K562 (cell line): ENCODE data around the gene GRIA2.

Experiments
- CHD2 ChIP-seq: IDR thresholded peaks from 2 replicates; pipeline ENCODE4 v1.6.1; 2011; ENCODE audit warnings: low read depth, low read length
- ELF4 ChIP-seq: fragments of 450-650 bp; formaldehyde crosslinking; IDR thresholded peaks from 2 replicates; pipeline ENCODE4 v1.4.0; 2022; ENCODE audit warnings: missing genetic modification characterization
- EP300 ChIP-seq: IDR thresholded peaks from 2 replicates; pipeline ENCODE4 v1.6.1; 2012; ENCODE audit warnings: low read length, improper control_type of control experiment
- FOS ChIP-seq: IDR thresholded peaks from 3 replicates; pipeline ENCODE4 v1.6.1; 2011; ENCODE audit not compliant: insufficient read length; ENCODE audit errors: extremely low read depth
- FOXA3 ChIP-seq, 2 experiments: fragments of 450-650 bp in 1 of 2; sonication (generic) in 1 of 2; formaldehyde crosslinking; IDR thresholded peaks in 1 of 2; conservative IDR thresholded peaks in 1 of 2; 2 replicates each; pipeline versions ENCODE4 v1.4.0 to v1.8.0; 2020 to 2022; ENCODE audit warnings: mild to moderate bottlenecking in 2 of 2, missing genetic modification reagents in 1 of 2
- MAZ ChIP-seq, 2 experiments: fragments of 450-650 bp in 1 of 2; sonication (generic) in 1 of 2; formaldehyde crosslinking; IDR thresholded peaks in 1 of 2; conservative IDR thresholded peaks in 1 of 2; 2 replicates each; pipeline versions ENCODE4 v1.4.0 to v1.5.0; 2020; ENCODE audit warnings: mild to moderate bottlenecking in 1 of 2, missing genetic modification reagents in 1 of 2
- POLR2AphosphoS5 ChIP-seq: IDR thresholded peaks from 2 replicates; pipeline ENCODE4 v1.6.1; 2011; ENCODE audit warnings: mild to moderate bottlenecking, low read depth, low read length, moderate library complexity; ENCODE audit not compliant: control insufficient read depth, insufficient read depth
- SP2 ChIP-seq: IDR thresholded peaks from 2 replicates; pipeline ENCODE4 v1.6.1; 2011; ENCODE audit warnings: mild to moderate bottlenecking, low read depth, low read length, moderate library complexity; ENCODE audit not compliant: poor library complexity, severe bottlenecking; ENCODE audit errors: extremely low read depth
- ZNF785 ChIP-seq: fragments of 250-450 bp; sonication (Bioruptor Pico); IDR thresholded peaks from 2 replicates; pipeline ENCODE4 v1.4.0; 2020; ENCODE audit warnings: mild to moderate bottlenecking
- TF ChIP-seq, protein P1 (sequence below), 2 experiments: IDR thresholded peaks; 2 replicates each; pipeline ENCODE4 v1.6.1; 2011; ENCODE audit warnings: borderline replicate concordance in 1 of 2, control low read depth in 1 of 2, low read depth in 1 of 2, low read length in 1 of 2, mild to moderate bottlenecking in 1 of 2, mixed read lengths in 1 of 2, moderate library complexity in 1 of 2; ENCODE audit not compliant: insufficient read depth in 1 of 2, insufficient read length in 1 of 2, poor library complexity in 1 of 2, severe bottlenecking in 1 of 2; ENCODE audit errors: extremely low read depth in 1 of 2
- TF ChIP-seq, protein P2 (sequence below): fragments of 250-450 bp; sonication (Bioruptor Pico); IDR thresholded peaks from 2 replicates; pipeline ENCODE4 v1.8.0; 2021; ENCODE audit warnings: borderline replicate concordance, mild to moderate bottlenecking, moderate library complexity; ENCODE audit not compliant: poor library complexity, severe bottlenecking
- TF ChIP-seq, protein P3 (sequence below), 3 experiments: IDR thresholded peaks in 2 of 3; conservative IDR thresholded peaks in 1 of 3; 2 replicates each; pipeline ENCODE4 v1.5.1; 2011 to 2012; ENCODE audit warnings: low read length in 3 of 3, mild to moderate bottlenecking in 3 of 3, control low read depth in 2 of 3, improper control_type of control experiment in 1 of 3, inconsistent platforms in 1 of 3, low read depth in 1 of 3, mixed read lengths in 1 of 3, moderate library complexity in 1 of 3; ENCODE audit not compliant: insufficient read depth in 2 of 3

GRCh38 chr4:157304769-157305168 lies 84.2 kb downstream of the GRIA2 start:
- TF ChIP-seq FOXA3 (CRISPR knock-in tag; conservative IDR thresholded peaks at IDR 0.05 in 1 of 2, IDR thresholded peaks at IDR 0.05 in 1 of 2) (no peak), FOS (no peak), CHD2 (no peak), ZNF785 (CRISPR knock-in tag) (no peak), EP300 (no peak), SP2 (no peak), MAZ (CRISPR knock-in tag; conservative IDR thresholded peaks at IDR 0.05 in 1 of 2, IDR thresholded peaks at IDR 0.05 in 1 of 2) (no peak), ELF4 (CRISPR knock-in tag) (no peak), POLR2AphosphoS5 (no peak)
- TF ChIP-seq, protein P1, sequence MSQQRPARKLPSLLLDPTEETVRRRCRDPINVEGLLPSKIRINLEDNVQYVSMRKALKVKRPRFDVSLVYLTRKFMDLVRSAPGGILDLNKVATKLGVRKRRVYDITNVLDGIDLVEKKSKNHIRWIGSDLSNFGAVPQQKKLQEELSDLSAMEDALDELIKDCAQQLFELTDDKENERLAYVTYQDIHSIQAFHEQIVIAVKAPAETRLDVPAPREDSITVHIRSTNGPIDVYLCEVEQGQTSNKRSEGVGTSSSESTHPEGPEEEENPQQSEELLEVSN (IDR thresholded peaks at IDR 0.05; ENCODE audit: borderline replicate concordance in 1 of 2, extremely low read depth in 1 of 2, insufficient read depth in 1 of 2, insufficient read length in 1 of 2, low read depth in 1 of 2, low read length in 1 of 2, poor library complexity in 1 of 2, severe bottlenecking in 1 of 2): no peak
- TF ChIP-seq, protein P2, sequence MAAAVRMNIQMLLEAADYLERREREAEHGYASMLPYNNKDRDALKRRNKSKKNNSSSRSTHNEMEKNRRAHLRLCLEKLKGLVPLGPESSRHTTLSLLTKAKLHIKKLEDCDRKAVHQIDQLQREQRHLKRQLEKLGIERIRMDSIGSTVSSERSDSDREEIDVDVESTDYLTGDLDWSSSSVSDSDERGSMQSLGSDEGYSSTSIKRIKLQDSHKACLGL: no peak
- TF ChIP-seq, protein P3, sequence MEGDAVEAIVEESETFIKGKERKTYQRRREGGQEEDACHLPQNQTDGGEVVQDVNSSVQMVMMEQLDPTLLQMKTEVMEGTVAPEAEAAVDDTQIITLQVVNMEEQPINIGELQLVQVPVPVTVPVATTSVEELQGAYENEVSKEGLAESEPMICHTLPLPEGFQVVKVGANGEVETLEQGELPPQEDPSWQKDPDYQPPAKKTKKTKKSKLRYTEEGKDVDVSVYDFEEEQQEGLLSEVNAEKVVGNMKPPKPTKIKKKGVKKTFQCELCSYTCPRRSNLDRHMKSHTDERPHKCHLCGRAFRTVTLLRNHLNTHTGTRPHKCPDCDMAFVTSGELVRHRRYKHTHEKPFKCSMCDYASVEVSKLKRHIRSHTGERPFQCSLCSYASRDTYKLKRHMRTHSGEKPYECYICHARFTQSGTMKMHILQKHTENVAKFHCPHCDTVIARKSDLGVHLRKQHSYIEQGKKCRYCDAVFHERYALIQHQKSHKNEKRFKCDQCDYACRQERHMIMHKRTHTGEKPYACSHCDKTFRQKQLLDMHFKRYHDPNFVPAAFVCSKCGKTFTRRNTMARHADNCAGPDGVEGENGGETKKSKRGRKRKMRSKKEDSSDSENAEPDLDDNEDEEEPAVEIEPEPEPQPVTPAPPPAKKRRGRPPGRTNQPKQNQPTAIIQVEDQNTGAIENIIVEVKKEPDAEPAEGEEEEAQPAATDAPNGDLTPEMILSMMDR (IDR thresholded peaks at IDR 0.05 in 2 of 3, conservative IDR thresholded peaks at IDR 0.05 in 1 of 3; ENCODE audit: insufficient read depth in 2 of 3, low read depth in 1 of 3, low read length in 3 of 3): no peak
